Upper lobe of left lung (tissue), 6 donors: ENCODE data around the gene GRIK1. TPM values are rescaled to one million over a fixed set of nuclear protein-coding genes. Genes with fewer than 3 reads are reported as not detected.

ENCODE experiments used
- ATAC-seq, 2 donors: fragments of 200-7000 bp; cut with Tn5 transposase; one replicate each; pipeline ENCODE4 v1.9.1; 2022; ENCODE audit warnings: mild to moderate bottlenecking in 2 of 2, moderate library complexity in 2 of 2; ENCODE audit not compliant: low FRiP score in 2 of 2
- DNase-seq, 2 donors: peaks; one replicate each; pipeline ENCODE4 v3.0.0-alpha.2; 2019 to 2020
- H3K27ac ChIP-seq, 4 donors: fragments of 200-600 bp; sonication (generic); one replicate each; pipeline ENCODE4 v1.5.1; 2016 to 2019
- H3K27me3 ChIP-seq, 4 donors: fragments of 200-600 bp; sonication (generic); one replicate each; pipeline ENCODE4 v1.5.1; 2017 to 2019
- H3K36me3 ChIP-seq, 4 donors: fragments of 200-600 bp; sonication (generic); one replicate each; pipeline ENCODE4 v1.5.1; 2016 to 2019
- H3K4me1 ChIP-seq, 4 donors: fragments of 200-600 bp; sonication (generic); one replicate each; pipeline ENCODE4 v1.5.1; 2018 to 2019
- H3K4me3 ChIP-seq, 4 donors: fragments of 200-600 bp; sonication (generic); one replicate each; pipeline ENCODE4 v1.5.1; 2017 to 2019; ENCODE audit warnings: mild to moderate bottlenecking in 2 of 4, moderate library complexity in 1 of 4
- H3K9me3 ChIP-seq, 4 donors: fragments of 200-600 bp; sonication (generic); one replicate each; pipeline ENCODE4 v1.5.1; 2018 to 2019
- EP300 ChIP-seq, 4 donors: sonication (generic); formaldehyde crosslinking; IDR thresholded peaks; one replicate each; pipeline ENCODE4 v1.5.1; 2017; ENCODE audit warnings: antibody characterized with exemption in 4 of 4, control low read depth in 2 of 4
- POLR2A ChIP-seq, 4 donors: fragments of 450-650 bp; IDR thresholded peaks; one replicate each; pipeline ENCODE4 v1.5.1; 2016 to 2017; ENCODE audit warnings: antibody characterized with exemption in 4 of 4, mild to moderate bottlenecking in 2 of 4
- POLR2AphosphoS5 ChIP-seq, 2 donors: sonication (generic); formaldehyde crosslinking; IDR thresholded peaks; one replicate each; pipeline ENCODE4 v1.5.1; 2017; ENCODE audit warnings: antibody characterized with exemption in 2 of 2
- WGBS, 2 donors: methylation state at CpG; one replicate each; pipeline ENCODE4 v1.1.5; 2017 to 2018; 5-methylcytosine and 5-hydroxymethylcytosine counted together
- total RNA-seq, 6 donors: library from RNA; depleted of rRNA in 4 of 6; stranded (reverse); fragments of >200 nt in 4 of 6; gene quantifications; one replicate each; pipeline versions ENCODE4 v1.1.0 to v1.2.1, GENCODE V29; 2016 to 2021
- TF ChIP-seq, protein P1 (sequence below), 6 experiments: fragments of 450-650 bp in 4 of 6; fragments of 200-600 bp in 2 of 6; sonication (generic) in 2 of 6; IDR thresholded peaks; one replicate each; pipeline ENCODE4 v1.5.1; 2016 to 2019; ENCODE audit warnings: antibody characterized with exemption in 6 of 6
- donor health status: DM: no; HTN: no; CAD: no; lungs with moderate emphysema.
- donor health status: DM: no; HTN: yes; CAD: no; lungs with severe emphysema.

Gene GRIK1
- total RNA-seq, 6 donors from 2014 or later, result 0.15 TPM; not detected in 5

DNA sequence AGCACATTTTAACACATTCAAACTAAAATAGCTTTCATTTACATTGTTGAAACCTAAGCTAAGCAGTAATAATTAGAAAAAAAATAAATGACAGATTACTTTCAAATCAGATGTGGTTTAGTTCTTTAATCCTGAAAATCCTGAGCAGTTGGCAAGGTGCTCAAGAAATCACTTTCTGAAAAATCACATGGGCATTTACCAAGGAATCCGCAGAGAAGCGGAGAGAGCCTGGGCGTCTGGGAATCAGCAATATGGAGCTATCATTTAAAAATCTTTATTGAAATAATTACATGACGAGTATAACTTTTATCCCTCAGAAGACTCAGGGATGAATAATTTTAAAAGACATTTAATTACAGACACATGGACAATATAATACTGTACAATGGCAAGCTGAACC is 30.2 kb downstream of the GRIK1 start:
- no peak for DNase-seq
- WGBS, 2 donors, result 92 to 96% methylated on average over 4 of the region's 4 CpGs
- H3K27me3 ChIP-seq, result no peaks in the 10 kb centered on the region
- H3K4me1 ChIP-seq, result no peaks in the 10 kb centered on the region
- no peaks in the 10 kb centered on the region for H3K36me3 ChIP-seq
- no peak for TF ChIP-seq POLR2A (IDR thresholded peaks at IDR 0.05)
- no peak for TF ChIP-seq POLR2AphosphoS5 (IDR thresholded peaks at IDR 0.05)
- TF ChIP-seq, protein P1, sequence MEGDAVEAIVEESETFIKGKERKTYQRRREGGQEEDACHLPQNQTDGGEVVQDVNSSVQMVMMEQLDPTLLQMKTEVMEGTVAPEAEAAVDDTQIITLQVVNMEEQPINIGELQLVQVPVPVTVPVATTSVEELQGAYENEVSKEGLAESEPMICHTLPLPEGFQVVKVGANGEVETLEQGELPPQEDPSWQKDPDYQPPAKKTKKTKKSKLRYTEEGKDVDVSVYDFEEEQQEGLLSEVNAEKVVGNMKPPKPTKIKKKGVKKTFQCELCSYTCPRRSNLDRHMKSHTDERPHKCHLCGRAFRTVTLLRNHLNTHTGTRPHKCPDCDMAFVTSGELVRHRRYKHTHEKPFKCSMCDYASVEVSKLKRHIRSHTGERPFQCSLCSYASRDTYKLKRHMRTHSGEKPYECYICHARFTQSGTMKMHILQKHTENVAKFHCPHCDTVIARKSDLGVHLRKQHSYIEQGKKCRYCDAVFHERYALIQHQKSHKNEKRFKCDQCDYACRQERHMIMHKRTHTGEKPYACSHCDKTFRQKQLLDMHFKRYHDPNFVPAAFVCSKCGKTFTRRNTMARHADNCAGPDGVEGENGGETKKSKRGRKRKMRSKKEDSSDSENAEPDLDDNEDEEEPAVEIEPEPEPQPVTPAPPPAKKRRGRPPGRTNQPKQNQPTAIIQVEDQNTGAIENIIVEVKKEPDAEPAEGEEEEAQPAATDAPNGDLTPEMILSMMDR (IDR thresholded peaks at IDR 0.05), result no peak
- no peak for TF ChIP-seq EP300 (IDR thresholded peaks at IDR 0.05)
- H3K4me3 ChIP-seq, result no peak overlapping the region
- no peak for ATAC-seq
- H3K9me3 ChIP-seq, result no peaks in the 10 kb centered on the region
- no peak overlapping the region for H3K27ac ChIP-seq

GRCh38 chr21:29904359-29905282 is 35.2 kb downstream of the GRIK1 start:
- DNase-seq, result no peak
- Histone ChIP-seq H3K4me1 (no peaks in the 10 kb centered on the region), H3K27me3 (no peaks in the 10 kb centered on the region), H3K4me3 (no peak overlapping the region), H3K36me3 (no peaks in the 10 kb centered on the region), H3K27ac (no peak overlapping the region), H3K9me3 (peaks cover 0 to 5% (median 0%) of the 10 kb centered on the region in 4 donors)
- WGBS, 2 donors, result 73 to 84% methylated on average over 11 of the region's 11 CpGs
- TF ChIP-seq POLR2A (IDR thresholded peaks at IDR 0.05) (no peak), EP300 (IDR thresholded peaks at IDR 0.05) (no peak), POLR2AphosphoS5 (IDR thresholded peaks at IDR 0.05) (no peak)
- TF ChIP-seq, protein P1 (IDR thresholded peaks at IDR 0.05), result no peak
- no peak for ATAC-seq

- WGBS, 2 donors, result 74 to 75% methylated on average over 3 of the region's 3 CpGs
- H3K27me3 ChIP-seq, result no peaks in the 10 kb centered on the region
- ATAC-seq (no peak), DNase-seq (no peak)
- H3K27ac ChIP-seq, result no peak overlapping the region
- no peaks in the 10 kb centered on the region for H3K9me3 ChIP-seq
- no peaks in the 10 kb centered on the region for H3K36me3 ChIP-seq
- H3K4me1 ChIP-seq, result no peaks in the 10 kb centered on the region
- no peak overlapping the region for H3K4me3 ChIP-seq
- TF ChIP-seq POLR2A (IDR thresholded peaks at IDR 0.05) (no peak), POLR2AphosphoS5 (IDR thresholded peaks at IDR 0.05) (no peak), EP300 (IDR thresholded peaks at IDR 0.05) (no peak)
- TF ChIP-seq, protein P1 (IDR thresholded peaks at IDR 0.05), result no peak
Observed at GRCh38 chr21:29896884-29897283, 42.9 kb downstream of the GRIK1 start.

- no peaks in the 10 kb centered on the region for H3K36me3 ChIP-seq
- peak in 1 of 2 donors; percentile 60 for DNase-seq
- WGBS, 2 donors, result 63 to 78% methylated on average over 3 of the region's 3 CpGs
- no peaks in the 10 kb centered on the region for H3K9me3 ChIP-seq
- no peaks in the 10 kb centered on the region for H3K27me3 ChIP-seq
- H3K4me1 ChIP-seq, result no peaks in the 10 kb centered on the region
- H3K27ac ChIP-seq, result no peak overlapping the region
- H3K4me3 ChIP-seq, result no peak overlapping the region
- peak; percentile 53 to 94 for ATAC-seq
- TF ChIP-seq POLR2AphosphoS5 (IDR thresholded peaks at IDR 0.05) (peak in 1 of 2 donors; percentile 22), POLR2A (IDR thresholded peaks at IDR 0.05) (no peak), EP300 (IDR thresholded peaks at IDR 0.05) (peak in 1 of 4 donors; percentile 10)
- TF ChIP-seq, protein P1 (IDR thresholded peaks at IDR 0.05), result no peak
Observed at GRCh38 chr21:29893687-29894086, 46.1 kb downstream of the GRIK1 start.
